B cell (primary cell): ENCODE data around the gene FOXO3.

Source experiments
- CTCF ChIP-seq: fragments of 200-600 bp; IDR thresholded peaks from one replicate; pipeline ENCODE4 v1.8.0; 2022; ENCODE audit warnings: antibody characterized with exemption, mild to moderate bottlenecking
- EZH2 ChIP-seq: IDR thresholded peaks from 2 replicates; pipeline ENCODE4 v1.6.1; 2012; ENCODE audit warnings: borderline replicate concordance, low read depth, mild to moderate bottlenecking, moderate library complexity, low read length; ENCODE audit not compliant: insufficient read depth, poor library complexity, severe bottlenecking

DNA sequence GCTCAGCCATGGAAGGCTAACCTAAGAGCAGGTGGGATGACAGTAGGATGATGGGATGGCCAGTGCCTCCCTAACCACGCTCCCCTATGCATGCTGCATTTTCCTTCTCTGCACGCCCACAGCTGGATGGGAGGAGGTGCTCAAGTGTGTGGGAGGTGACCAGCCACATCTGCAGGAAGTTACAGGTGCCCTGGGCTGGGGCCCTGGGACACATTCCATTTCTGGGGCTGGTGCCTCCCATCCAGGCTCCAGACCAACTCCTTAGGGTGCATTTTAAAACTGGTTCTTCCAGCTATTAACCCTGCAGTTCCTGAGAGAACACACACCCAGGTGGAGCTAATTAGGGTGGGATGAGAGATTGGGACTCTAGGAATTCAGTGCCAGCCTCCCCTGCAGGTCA, 152.2 kb downstream of the FOXO3 start:
- TF ChIP-seq CTCF = no peak
- no peak for TF ChIP-seq EZH2
